Measurements from ENCODE around the gene ACKR3.
A peak's percentile ranks its signal among the peaks of the same experiment; 100 is the strongest.

The ACKR3 gene

DNA sequence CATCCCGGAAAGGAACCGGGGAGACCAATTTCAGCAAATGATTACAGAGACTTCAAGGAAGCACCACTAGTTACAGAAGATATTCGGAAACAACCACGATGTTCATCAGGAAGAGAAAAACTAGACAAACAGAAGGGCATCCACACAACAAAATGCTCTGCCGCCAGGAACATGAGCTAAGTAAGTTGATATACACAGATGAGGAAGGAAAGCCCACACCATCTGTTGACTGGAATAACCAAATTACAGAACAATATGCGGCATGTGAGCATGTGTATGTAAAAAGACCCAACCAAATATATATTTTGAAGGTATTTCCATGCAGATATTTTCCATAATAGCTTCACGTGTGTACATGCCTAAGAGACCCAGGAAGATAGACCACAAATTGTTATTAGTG lies 47.0 kb downstream of the ACKR3 start:
- Histone ChIP-seq H3K27ac (ENCODE audit: low read depth, low read length) (no peak overlapping the region), H3K9ac (ENCODE audit: low read length) (no peak overlapping the region), H4K5ac (ENCODE audit: low read length) (no peak overlapping the region), H2BK15ac (replicated peaks; ENCODE audit: low read depth) (no peak overlapping the region), H4K8ac (ENCODE audit: low read depth, low read length) (no peak overlapping the region), H2BK120ac (ENCODE audit: low read depth, low read length) (no peak overlapping the region), H3K4me1 (ENCODE audit: control insufficient read depth, low read depth, low read length) (peaks cover 4% of the 10 kb centered on the region), H3K27me3 (ENCODE audit: insufficient read depth, low read length, poor library complexity) (no peaks in the 10 kb centered on the region), H3K23ac (ENCODE audit: low read length) (no peak overlapping the region), H3K18ac (ENCODE audit: low read length) (no peak overlapping the region), H3K79me1 (ENCODE audit: low read length) (no peaks in the 10 kb centered on the region), H3K79me2 (ENCODE audit: control insufficient read depth, insufficient read depth, low read length) (no peaks in the 10 kb centered on the region), H3K4me2 (ENCODE audit: low read length) (no peak overlapping the region), H3K36me3 (ENCODE audit: control insufficient read depth, insufficient read depth, low read length) (no peaks in the 10 kb centered on the region), H2AK5ac (ENCODE audit: low read length) (no peak overlapping the region), H2BK5ac (ENCODE audit: low read length) (peak overlapping the region; percentile 11), H3K4ac (ENCODE audit: low read depth, low read length) (no peak overlapping the region), H3K4me3 (ENCODE audit: low read length) (no peak overlapping the region), H3K56ac (ENCODE audit: low read length) (no peak overlapping the region)
- no peak for DNase-seq
- WGBS (ENCODE audit: extremely low coverage, insufficient coverage, low lambda C conversion rate): no CpG with 5 or more reads among the region's 7 CpGs

GRCh38 chr2:236617221-236617737 lies 47.7 kb downstream of the ACKR3 start:
- no peak overlapping the region for H2BK120ac ChIP-seq (ENCODE audit: low read depth, low read length)
- no peak overlapping the region for H3K56ac ChIP-seq (ENCODE audit: low read length)
- no peak overlapping the region for H3K4me3 ChIP-seq (ENCODE audit: low read length)
- WGBS (ENCODE audit: extremely low coverage, insufficient coverage, low lambda C conversion rate): no CpG with 5 or more reads among the region's 6 CpGs
- no peaks in the 10 kb centered on the region for H3K79me1 ChIP-seq (ENCODE audit: low read length)
- H3K4me1 ChIP-seq (ENCODE audit: control insufficient read depth, low read depth, low read length): peaks cover 7% of the 10 kb centered on the region
- no peak overlapping the region for H3K18ac ChIP-seq (ENCODE audit: low read length)
- no peaks in the 10 kb centered on the region for H3K27me3 ChIP-seq (ENCODE audit: insufficient read depth, low read length, poor library complexity)
- peak; percentile 96 for DNase-seq
- no peak overlapping the region for H4K5ac ChIP-seq (ENCODE audit: low read length)
- no peak overlapping the region for H3K4ac ChIP-seq (ENCODE audit: low read depth, low read length)
- H3K36me3 ChIP-seq (ENCODE audit: control insufficient read depth, insufficient read depth, low read length): no peaks in the 10 kb centered on the region
- H2BK15ac ChIP-seq (replicated peaks; ENCODE audit: low read depth): no peak overlapping the region
- no peak overlapping the region for H3K23ac ChIP-seq (ENCODE audit: low read length)
- H3K79me2 ChIP-seq (ENCODE audit: control insufficient read depth, insufficient read depth, low read length): no peaks in the 10 kb centered on the region
- no peak overlapping the region for H2AK5ac ChIP-seq (ENCODE audit: low read length)
- no peak overlapping the region for H3K27ac ChIP-seq (ENCODE audit: low read depth, low read length)
- H3K9ac ChIP-seq (ENCODE audit: low read length): no peak overlapping the region
- H4K8ac ChIP-seq (ENCODE audit: low read depth, low read length): no peak overlapping the region
- H3K4me2 ChIP-seq (ENCODE audit: low read length): no peak overlapping the region
- H2BK5ac ChIP-seq (ENCODE audit: low read length): no peak overlapping the region

GRCh38 chr2:236617796-236618195 lies 48.2 kb downstream of the ACKR3 start:
- no CpG with 5 or more reads among the region's 10 CpGs for WGBS (ENCODE audit: extremely low coverage, insufficient coverage, low lambda C conversion rate)
- H3K79me2 ChIP-seq (ENCODE audit: control insufficient read depth, insufficient read depth, low read length): no peaks in the 10 kb centered on the region

GRCh38 chr2:236618370-236618769 lies 48.7 kb downstream of the ACKR3 start:
- H3K9ac ChIP-seq (ENCODE audit: low read length): no peak overlapping the region
- H3K36me3 ChIP-seq (ENCODE audit: control insufficient read depth, insufficient read depth, low read length): no peaks in the 10 kb centered on the region
- H3K18ac ChIP-seq (ENCODE audit: low read length): no peak overlapping the region
- no peak overlapping the region for H4K5ac ChIP-seq (ENCODE audit: low read length)
- no CpG with 5 or more reads among the region's 7 CpGs for WGBS (ENCODE audit: extremely low coverage, insufficient coverage, low lambda C conversion rate)
- no peak overlapping the region for H3K23ac ChIP-seq (ENCODE audit: low read length)
- H3K79me1 ChIP-seq (ENCODE audit: low read length): no peaks in the 10 kb centered on the region
- H3K27me3 ChIP-seq (ENCODE audit: insufficient read depth, low read length, poor library complexity): no peaks in the 10 kb centered on the region
- DNase-seq: peak; percentile 36
- H2BK5ac ChIP-seq (ENCODE audit: low read length): no peak overlapping the region
- no peak overlapping the region for H4K8ac ChIP-seq (ENCODE audit: low read depth, low read length)
- H2BK15ac ChIP-seq (replicated peaks; ENCODE audit: low read depth): no peak overlapping the region
- no peak overlapping the region for H3K4me3 ChIP-seq (ENCODE audit: low read length)
- H2AK5ac ChIP-seq (ENCODE audit: low read length): no peak overlapping the region
- no peak overlapping the region for H2BK120ac ChIP-seq (ENCODE audit: low read depth, low read length)
- H3K4me1 ChIP-seq (ENCODE audit: control insufficient read depth, low read depth, low read length): peaks cover 7% of the 10 kb centered on the region
- H3K4ac ChIP-seq (ENCODE audit: low read depth, low read length): no peak overlapping the region
- H3K56ac ChIP-seq (ENCODE audit: low read length): no peak overlapping the region
- H3K4me2 ChIP-seq (ENCODE audit: low read length): no peak overlapping the region
- no peaks in the 10 kb centered on the region for H3K79me2 ChIP-seq (ENCODE audit: control insufficient read depth, insufficient read depth, low read length)
- no peak overlapping the region for H3K27ac ChIP-seq (ENCODE audit: low read depth, low read length)

More at GRCh38 chr2:236617796-236618195, 48.2 kb downstream of the ACKR3 start:
- Histone ChIP-seq H3K9ac (ENCODE audit: low read length) (no peak overlapping the region), H2BK5ac (ENCODE audit: low read length) (no peak overlapping the region), H3K4me3 (ENCODE audit: low read length) (no peak overlapping the region), H3K56ac (ENCODE audit: low read length) (peak overlapping the region; percentile 45), H4K5ac (ENCODE audit: low read length) (no peak overlapping the region), H3K18ac (ENCODE audit: low read length) (no peak overlapping the region), H2BK120ac (ENCODE audit: low read depth, low read length) (no peak overlapping the region), H2AK5ac (ENCODE audit: low read length) (no peak overlapping the region), H3K4me1 (ENCODE audit: control insufficient read depth, low read depth, low read length) (peaks cover 7% of the 10 kb centered on the region), H3K23ac (ENCODE audit: low read length) (no peak overlapping the region), H3K79me1 (ENCODE audit: low read length) (no peaks in the 10 kb centered on the region), H4K8ac (ENCODE audit: low read depth, low read length) (no peak overlapping the region), H3K4ac (ENCODE audit: low read depth, low read length) (no peak overlapping the region), H3K27ac (ENCODE audit: low read depth, low read length) (no peak overlapping the region), H2BK15ac (replicated peaks; ENCODE audit: low read depth) (no peak overlapping the region), H3K36me3 (ENCODE audit: control insufficient read depth, insufficient read depth, low read length) (no peaks in the 10 kb centered on the region), H3K27me3 (ENCODE audit: insufficient read depth, low read length, poor library complexity) (no peaks in the 10 kb centered on the region), H3K4me2 (ENCODE audit: low read length) (no peak overlapping the region)
- no peak for DNase-seq

DNA sequence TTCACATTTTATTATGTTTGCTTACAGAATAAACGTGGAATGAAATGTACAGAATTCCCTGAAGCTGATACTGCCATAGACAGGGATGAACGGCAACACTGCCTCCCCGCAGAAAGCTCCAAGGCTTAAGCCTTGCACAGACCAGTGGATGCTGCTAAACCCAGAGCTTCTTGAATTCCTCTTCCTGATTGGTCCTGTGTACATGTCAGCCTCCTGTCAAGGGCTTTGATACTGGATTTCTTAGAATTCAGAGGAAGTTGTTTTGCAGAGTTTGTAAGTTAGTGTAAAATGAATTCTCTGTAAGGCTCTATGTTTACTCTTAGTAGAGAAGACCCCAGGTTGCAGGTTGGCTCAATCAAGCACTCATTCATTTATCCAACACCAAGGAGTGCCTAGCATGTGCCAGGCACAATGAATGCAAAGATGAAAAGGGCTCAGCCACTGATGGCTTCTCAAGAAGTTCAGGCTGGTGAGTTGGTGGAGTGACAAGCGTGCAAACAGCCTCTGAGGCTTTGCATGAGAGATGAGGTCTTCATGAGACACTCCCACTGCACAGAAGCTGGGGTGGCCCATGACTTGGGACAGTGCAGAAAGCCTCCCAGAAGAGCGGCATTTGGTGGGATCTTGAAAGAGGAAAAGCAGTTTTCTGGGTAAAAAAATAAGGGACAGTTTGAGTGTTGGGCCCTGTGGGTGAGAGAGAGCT lies 50.4 kb downstream of the ACKR3 start:
- H4K5ac ChIP-seq (ENCODE audit: low read length): no peak overlapping the region
- no peak overlapping the region for H3K56ac ChIP-seq (ENCODE audit: low read length)
- H3K79me2 ChIP-seq (ENCODE audit: control insufficient read depth, insufficient read depth, low read length): no peaks in the 10 kb centered on the region
- no peaks in the 10 kb centered on the region for H3K36me3 ChIP-seq (ENCODE audit: control insufficient read depth, insufficient read depth, low read length)
- H2AK5ac ChIP-seq (ENCODE audit: low read length): no peak overlapping the region
- DNase-seq: no peak
- no peak overlapping the region for H3K9ac ChIP-seq (ENCODE audit: low read length)
- no peak overlapping the region for H2BK15ac ChIP-seq (replicated peaks; ENCODE audit: low read depth)
- H3K4ac ChIP-seq (ENCODE audit: low read depth, low read length): no peak overlapping the region
- no peaks in the 10 kb centered on the region for H3K79me1 ChIP-seq (ENCODE audit: low read length)
- H3K4me1 ChIP-seq (ENCODE audit: control insufficient read depth, low read depth, low read length): peaks cover 7% of the 10 kb centered on the region
- no peak overlapping the region for H3K4me2 ChIP-seq (ENCODE audit: low read length)
- no peak overlapping the region for H3K4me3 ChIP-seq (ENCODE audit: low read length)
- H3K18ac ChIP-seq (ENCODE audit: low read length): no peak overlapping the region
- no peak overlapping the region for H3K27ac ChIP-seq (ENCODE audit: low read depth, low read length)
- H3K23ac ChIP-seq (ENCODE audit: low read length): peak overlapping the region; percentile 51
- no peak overlapping the region for H2BK5ac ChIP-seq (ENCODE audit: low read length)
- H4K8ac ChIP-seq (ENCODE audit: low read depth, low read length): no peak overlapping the region
- no CpG with 5 or more reads among the region's 5 CpGs for WGBS (ENCODE audit: extremely low coverage, insufficient coverage, low lambda C conversion rate)
- no peaks in the 10 kb centered on the region for H3K27me3 ChIP-seq (ENCODE audit: insufficient read depth, low read length, poor library complexity)
- no peak overlapping the region for H2BK120ac ChIP-seq (ENCODE audit: low read depth, low read length)

DNA sequence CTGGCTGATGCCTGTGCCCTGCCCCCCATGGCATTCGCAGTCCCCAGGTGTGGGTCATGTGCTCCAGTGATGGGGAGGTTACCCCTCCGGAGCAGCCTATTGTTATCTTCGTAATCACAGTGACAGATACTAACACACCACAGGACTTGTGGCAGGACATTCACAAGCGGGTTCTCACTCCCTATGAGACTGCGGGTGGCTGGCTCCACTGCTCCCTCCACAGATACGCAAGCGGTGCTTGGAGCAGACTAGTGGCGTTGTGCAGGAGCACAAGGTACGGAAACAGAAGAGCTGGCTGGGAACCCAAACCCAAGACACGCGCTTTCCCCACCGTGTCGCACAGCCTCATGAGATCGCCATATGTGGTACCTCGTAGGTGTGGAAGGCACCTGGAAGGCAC lies 52.2 kb downstream of the ACKR3 start:
- no peak overlapping the region for H2AK5ac ChIP-seq (ENCODE audit: low read length)
- H3K79me1 ChIP-seq (ENCODE audit: low read length): no peaks in the 10 kb centered on the region
- no peak overlapping the region for H2BK15ac ChIP-seq (replicated peaks; ENCODE audit: low read depth)
- peak; percentile 79 for DNase-seq
- H3K36me3 ChIP-seq (ENCODE audit: control insufficient read depth, insufficient read depth, low read length): no peaks in the 10 kb centered on the region
- WGBS (ENCODE audit: extremely low coverage, insufficient coverage, low lambda C conversion rate): no CpG with 5 or more reads among the region's 15 CpGs
- no peak overlapping the region for H3K4me3 ChIP-seq (ENCODE audit: low read length)
- no peak overlapping the region for H3K18ac ChIP-seq (ENCODE audit: low read length)
- H2BK120ac ChIP-seq (ENCODE audit: low read depth, low read length): no peak overlapping the region
- H3K56ac ChIP-seq (ENCODE audit: low read length): peak overlapping the region; percentile 1
- H3K4me2 ChIP-seq (ENCODE audit: low read length): no peak overlapping the region
- H3K4me1 ChIP-seq (ENCODE audit: control insufficient read depth, low read depth, low read length): peaks cover 7% of the 10 kb centered on the region
- no peak overlapping the region for H3K23ac ChIP-seq (ENCODE audit: low read length)
- H3K27ac ChIP-seq (ENCODE audit: low read depth, low read length): no peak overlapping the region
- H3K27me3 ChIP-seq (ENCODE audit: insufficient read depth, low read length, poor library complexity): no peaks in the 10 kb centered on the region
- no peaks in the 10 kb centered on the region for H3K79me2 ChIP-seq (ENCODE audit: control insufficient read depth, insufficient read depth, low read length)
- H4K8ac ChIP-seq (ENCODE audit: low read depth, low read length): no peak overlapping the region
- H3K9ac ChIP-seq (ENCODE audit: low read length): no peak overlapping the region
- H2BK5ac ChIP-seq (ENCODE audit: low read length): no peak overlapping the region
- H4K5ac ChIP-seq (ENCODE audit: low read length): no peak overlapping the region
- H3K4ac ChIP-seq (ENCODE audit: low read depth, low read length): no peak overlapping the region
